GM18505 (cell line): Measurements from ENCODE around the gene MEMO1.
"Not testable (repeated sequence)": the region's sequence is repeated elsewhere in the genome, so short reads cannot be mapped to it uniquely, and the experiment has no call there.

ENCODE experiments used
- ATAC-seq: cut with Tn5 transposase; IDR thresholded peaks from one replicate; pipeline ENCODE4 v1.9.1; 2021; ENCODE audit not compliant: unreplicated experiment
- POLR2A ChIP-seq: IDR thresholded peaks from 4 replicates; pipeline ENCODE4 v1.6.1; 2011; ENCODE audit warnings: borderline replicate concordance; ENCODE audit not compliant: insufficient read depth, insufficient read length; ENCODE audit errors: extremely low read depth

MEMO1 gene

GRCh38 chr2:31987454-31988220, 23.2 kb downstream of the MEMO1 start:
- ATAC-seq, result no peak

DNA sequence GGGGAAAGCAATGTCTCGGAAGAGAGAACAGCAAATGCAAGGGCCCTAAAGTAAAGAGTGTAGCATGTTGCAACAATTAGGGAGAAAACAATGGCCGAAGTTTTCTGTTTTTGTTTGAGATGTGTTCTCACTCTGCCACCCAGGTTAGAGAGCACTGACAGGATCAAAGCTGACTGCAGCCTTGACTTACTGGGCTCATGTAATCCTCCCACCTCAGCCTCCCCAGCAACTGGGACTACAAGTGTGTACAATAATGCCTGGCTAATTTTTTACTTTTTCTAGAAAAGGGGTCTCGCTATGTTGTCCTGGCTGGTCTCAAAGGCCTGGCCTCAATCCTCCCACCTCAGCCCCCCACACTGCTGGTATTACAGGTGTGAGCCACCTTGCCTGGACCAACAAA, 23.9 kb downstream of the MEMO1 start:
- no peak for TF ChIP-seq POLR2A

More at GRCh38 chr2:31987454-31988220, 23.2 kb downstream of the MEMO1 start:
- TF ChIP-seq POLR2A, result no peak

DNA sequence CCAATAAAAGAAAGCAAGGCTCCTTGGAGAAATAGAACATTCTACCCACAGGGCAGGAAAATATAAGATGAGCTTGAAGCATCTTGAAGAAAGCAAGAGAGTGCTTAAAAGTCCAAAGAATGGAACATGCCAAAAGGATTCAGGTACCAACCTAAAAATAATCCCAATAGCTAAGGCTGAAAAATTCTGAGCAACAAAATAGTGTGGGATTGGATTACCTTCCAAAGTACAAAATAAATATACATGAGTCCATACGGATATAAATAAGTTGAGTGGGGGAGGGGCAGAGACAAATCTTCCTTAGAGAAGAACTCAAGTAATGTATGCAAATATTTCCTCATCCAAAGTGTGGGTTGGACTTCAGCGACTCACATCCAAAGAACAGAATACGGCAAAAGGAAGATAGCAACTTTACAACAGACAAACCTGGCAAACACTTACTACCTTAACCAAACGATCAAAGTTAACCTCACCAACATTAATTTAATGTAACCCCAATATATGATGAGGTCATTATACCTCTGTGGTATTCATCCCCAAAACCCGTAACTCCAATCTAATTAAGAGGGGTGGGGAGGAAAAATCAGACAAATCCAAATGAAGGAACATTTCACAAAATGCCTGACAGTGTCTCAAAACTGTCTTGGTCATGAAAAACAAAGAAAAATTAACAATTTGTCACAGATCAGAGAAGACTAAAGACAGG, 26.9 kb downstream of the MEMO1 start:
- no peak for ATAC-seq
- TF ChIP-seq POLR2A, result no peak

More for the DNA sequence above, 23.9 kb downstream of the MEMO1 start:
- ATAC-seq, result no peak

DNA sequence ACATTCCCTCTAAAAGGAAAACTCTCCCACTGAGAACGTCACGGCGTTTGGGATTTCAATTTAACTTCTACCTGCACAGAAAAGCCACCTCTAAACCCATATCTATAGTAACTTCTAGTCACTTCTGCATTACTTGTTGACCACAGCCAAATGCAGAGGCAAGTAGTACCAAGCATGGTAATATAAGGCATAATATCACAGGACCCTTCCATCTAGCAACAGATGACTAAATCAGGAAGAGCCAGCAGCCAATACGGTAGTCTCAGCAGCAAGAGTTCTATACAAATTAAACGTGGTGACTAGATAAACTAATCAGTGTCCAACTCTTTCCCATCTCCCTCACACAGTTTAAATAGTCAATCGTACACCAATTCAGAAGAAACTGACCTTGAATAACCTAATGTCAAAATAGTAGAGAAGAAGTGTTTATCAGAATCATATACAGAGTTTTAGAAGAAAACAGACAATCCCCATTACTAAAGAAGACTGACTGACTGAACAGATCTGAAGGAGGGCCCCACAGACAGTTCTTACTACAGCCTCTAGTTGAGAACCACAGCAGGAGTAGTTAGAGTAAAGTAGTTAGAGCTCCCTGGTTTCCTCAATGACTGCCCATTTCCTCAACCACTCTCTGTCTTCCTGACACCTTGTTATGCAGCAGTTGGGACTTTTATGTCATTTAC, 30.0 kb downstream of the MEMO1 start:
- TF ChIP-seq POLR2A, result no peak
- ATAC-seq, result peak; percentile 96

DNA sequence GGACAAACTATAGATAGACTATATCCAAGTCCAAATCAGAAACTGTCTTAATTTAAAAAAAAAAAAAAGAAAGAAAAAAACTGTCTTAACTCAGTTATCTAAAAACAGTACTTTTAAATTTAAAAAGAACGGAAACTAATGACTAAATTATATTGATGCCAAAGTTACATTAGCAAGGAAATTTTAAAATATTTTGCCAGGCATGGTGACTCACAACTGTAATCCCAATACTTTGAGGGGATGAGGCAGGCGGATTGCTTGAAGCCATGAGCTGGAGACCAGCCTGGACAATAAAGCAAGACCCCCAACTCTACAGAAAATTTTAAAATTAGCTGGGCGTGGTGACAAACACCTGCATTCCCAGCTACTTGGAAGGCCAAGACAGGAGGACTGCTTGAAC, 30.9 kb downstream of the MEMO1 start:
- TF ChIP-seq POLR2A, result no peak
- no peak for ATAC-seq

GRCh38 chr2:31979018-31979417, 31.8 kb downstream of the MEMO1 start:
- no peak for TF ChIP-seq POLR2A
- ATAC-seq, result no peak

- ATAC-seq, result no peak
- TF ChIP-seq POLR2A, result no peak
These were observed 32.4 kb downstream of the MEMO1 start for GRCh38 chr2:31978436-31978835.

GRCh38 chr2:31973665-31974064, 37.1 kb downstream of the MEMO1 start:
- no peak for TF ChIP-seq POLR2A
- no peak for ATAC-seq

GRCh38 chr2:31972059-31972458, 38.7 kb downstream of the MEMO1 start:
- TF ChIP-seq POLR2A, result no peak
- no peak for ATAC-seq

GRCh38 chr2:31969178-31969577, 41.6 kb downstream of the MEMO1 start:
- no peak for TF ChIP-seq POLR2A
- ATAC-seq, result no peak

GRCh38 chr2:31967790-31968189, 43.0 kb downstream of the MEMO1 start:
- TF ChIP-seq POLR2A, result no peak
- no peak for ATAC-seq

- not testable (repeated sequence) for ATAC-seq
These were observed 44.4 kb downstream of the MEMO1 start for GRCh38 chr2:31966402-31966801.

DNA sequence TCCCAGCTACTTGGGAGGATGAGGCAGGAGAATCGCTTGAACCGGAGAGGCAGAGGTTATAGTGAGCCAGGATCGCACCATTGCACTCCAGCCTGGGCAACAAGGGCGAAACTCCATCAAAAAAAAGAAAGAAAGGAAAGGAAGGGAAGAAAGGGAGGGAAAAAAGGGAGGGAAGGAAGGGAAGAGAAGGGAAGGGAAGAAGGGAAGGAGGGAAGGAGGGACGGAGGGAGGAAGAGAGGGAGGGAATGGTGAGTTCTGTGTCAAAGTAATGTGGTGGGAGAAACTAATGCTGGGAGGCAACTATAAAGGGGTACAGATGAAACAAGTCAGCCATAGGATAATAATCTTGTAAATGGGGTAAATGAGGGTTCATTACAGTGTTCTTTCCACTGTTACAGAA, 45.7 kb downstream of the MEMO1 start:
- TF ChIP-seq POLR2A, result no peak
- ATAC-seq, result no peak
